ENCODE results near the gene CES3.

CES3 gene, protein sequence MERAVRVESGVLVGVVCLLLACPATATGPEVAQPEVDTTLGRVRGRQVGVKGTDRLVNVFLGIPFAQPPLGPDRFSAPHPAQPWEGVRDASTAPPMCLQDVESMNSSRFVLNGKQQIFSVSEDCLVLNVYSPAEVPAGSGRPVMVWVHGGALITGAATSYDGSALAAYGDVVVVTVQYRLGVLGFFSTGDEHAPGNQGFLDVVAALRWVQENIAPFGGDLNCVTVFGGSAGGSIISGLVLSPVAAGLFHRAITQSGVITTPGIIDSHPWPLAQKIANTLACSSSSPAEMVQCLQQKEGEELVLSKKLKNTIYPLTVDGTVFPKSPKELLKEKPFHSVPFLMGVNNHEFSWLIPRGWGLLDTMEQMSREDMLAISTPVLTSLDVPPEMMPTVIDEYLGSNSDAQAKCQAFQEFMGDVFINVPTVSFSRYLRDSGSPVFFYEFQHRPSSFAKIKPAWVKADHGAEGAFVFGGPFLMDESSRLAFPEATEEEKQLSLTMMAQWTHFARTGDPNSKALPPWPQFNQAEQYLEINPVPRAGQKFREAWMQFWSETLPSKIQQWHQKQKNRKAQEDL

GRCh38 chr16:66961065-66961744 is at the start of gene CES3:
CES3 (plus strand) TSS chr16:66961266; CDS start chr16:66961308, 42 bp downstream.
- in situ Hi-C loops (cut with HindIII; ENCODE audit: low sequenced_read_pairs): no loop called here

GRCh38 chr16:66911801-66912200 is 49.3 kb upstream of the CES3 start:
- in situ Hi-C loops (cut with HindIII; ENCODE audit: low sequenced_read_pairs): no loop called here

DNA sequence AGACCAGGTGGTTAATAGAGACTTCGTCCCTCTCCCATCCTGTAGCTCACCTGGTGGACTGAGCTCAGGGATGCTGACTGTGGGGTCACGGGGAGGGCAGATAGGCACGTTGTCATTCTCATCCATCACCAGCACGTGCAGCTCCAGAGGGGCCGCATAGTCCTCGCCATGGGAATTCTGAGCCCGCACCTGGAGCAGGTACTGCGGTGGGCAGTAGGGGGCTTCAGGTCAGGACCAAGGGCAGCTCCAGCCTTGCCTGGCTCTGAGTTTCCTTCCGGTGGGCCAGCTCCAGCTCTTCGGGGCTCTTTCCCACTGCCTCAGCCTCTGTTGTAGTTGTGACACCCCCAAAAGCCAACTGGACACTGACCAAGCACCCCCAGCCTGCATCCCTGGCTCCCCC is 48.0 kb upstream of the CES3 start:
- in situ Hi-C loops (cut with HindIII; ENCODE audit: low sequenced_read_pairs): no loop called here

DNA sequence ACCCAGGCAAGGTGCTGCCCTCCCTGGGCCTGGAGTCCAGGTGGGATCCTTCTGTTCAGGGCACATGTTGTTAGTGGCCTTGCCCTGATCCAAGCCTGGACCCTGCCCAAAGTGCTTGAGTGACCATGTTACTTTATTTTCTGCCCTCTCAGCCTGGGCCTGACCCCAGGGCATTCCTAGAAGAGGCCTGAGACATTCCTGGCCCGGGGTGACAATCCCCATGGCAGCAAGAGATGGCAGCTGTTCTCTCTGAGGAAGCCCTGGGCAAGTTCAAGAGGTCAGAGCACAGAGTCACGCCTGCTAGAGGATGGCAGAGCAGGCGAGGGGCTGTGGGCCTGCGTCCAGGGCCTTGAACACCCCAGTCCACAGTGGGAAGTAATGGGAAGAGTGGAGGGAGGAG is 47.4 kb upstream of the CES3 start:
- in situ Hi-C loops (cut with HindIII; ENCODE audit: low sequenced_read_pairs): no loop called here

DNA sequence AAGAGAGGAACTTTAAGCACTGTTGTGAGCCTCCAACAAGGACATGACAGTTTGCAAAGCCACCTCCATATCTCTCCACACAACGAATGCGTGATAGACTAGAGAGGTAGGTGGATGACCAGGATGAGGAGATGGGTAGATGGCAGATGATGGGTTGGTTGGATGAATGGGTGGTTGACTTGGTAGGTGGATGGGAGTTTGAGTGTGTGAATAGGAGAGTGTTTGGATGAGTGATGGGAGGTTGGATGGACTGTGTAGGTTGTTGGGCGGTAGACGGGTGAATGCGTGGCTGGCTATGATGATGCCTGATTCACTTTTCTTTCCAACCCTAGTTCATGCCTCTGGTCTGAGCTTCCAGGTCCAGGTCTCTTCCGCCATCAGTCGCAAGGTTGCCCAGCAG is 46.5 kb upstream of the CES3 start:
- in situ Hi-C loops (cut with HindIII; ENCODE audit: low sequenced_read_pairs): no loop called here

DNA sequence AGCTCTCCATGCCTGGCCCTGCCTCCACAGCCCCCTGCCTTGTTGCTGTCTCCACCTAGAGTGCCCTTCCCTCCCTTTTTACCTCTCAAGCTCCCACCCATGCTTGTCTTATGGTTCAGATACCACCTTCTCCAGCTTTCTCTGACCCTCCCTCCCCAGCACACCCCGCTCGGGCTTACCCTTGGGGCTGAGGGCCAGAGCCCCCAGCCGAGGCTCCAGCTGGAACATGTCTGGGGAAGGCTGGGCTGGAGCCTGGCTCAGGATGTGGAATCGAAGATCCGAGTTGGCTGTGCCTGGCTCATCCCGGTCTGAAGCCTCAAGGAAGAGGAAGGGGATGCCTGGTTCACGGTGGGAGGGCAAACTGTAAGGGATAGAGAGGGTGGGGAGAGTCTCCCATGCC is 46.0 kb upstream of the CES3 start:
- in situ Hi-C loops (cut with HindIII; ENCODE audit: low sequenced_read_pairs): no loop called here

- in situ Hi-C loops (cut with HindIII; ENCODE audit: low sequenced_read_pairs): no loop called here
Observed at GRCh38 chr16:66916518-66916917, 44.5 kb upstream of the CES3 start.

- in situ Hi-C loops (cut with HindIII; ENCODE audit: low sequenced_read_pairs): no loop called here
Observed at GRCh38 chr16:66917741-66918140, 43.3 kb upstream of the CES3 start.

DNA sequence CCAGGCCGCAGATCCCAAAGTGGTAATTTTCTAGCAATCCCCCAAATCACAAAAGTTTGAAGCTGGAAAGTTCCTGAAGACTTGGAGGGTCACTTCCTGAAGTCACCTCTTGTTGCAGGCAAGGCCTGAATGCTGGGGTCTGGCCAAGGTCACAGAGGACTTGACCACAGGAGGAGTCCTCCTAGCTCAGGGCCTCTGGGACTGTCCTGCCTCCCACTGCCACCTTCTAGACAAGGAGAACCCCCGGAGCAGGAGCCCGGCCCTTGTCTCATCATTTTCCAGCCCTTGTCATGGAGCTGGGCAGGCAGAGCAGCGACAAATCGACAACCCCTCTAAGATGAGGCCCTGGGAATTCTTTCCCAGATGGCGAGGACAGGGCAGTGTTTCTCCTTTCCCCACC is 42.7 kb upstream of the CES3 start:
- in situ Hi-C loops (cut with HindIII; ENCODE audit: low sequenced_read_pairs): no loop called here

GRCh38 chr16:66918803-66919568 is 42.1 kb upstream of the CES3 start, which contains the start of gene CDH16:
CDH16 (minus strand) TSS chr16:66918885; CDS start chr16:66918065, 820 bp downstream.
- in situ Hi-C loops (cut with HindIII; ENCODE audit: low sequenced_read_pairs): no loop called here

DNA sequence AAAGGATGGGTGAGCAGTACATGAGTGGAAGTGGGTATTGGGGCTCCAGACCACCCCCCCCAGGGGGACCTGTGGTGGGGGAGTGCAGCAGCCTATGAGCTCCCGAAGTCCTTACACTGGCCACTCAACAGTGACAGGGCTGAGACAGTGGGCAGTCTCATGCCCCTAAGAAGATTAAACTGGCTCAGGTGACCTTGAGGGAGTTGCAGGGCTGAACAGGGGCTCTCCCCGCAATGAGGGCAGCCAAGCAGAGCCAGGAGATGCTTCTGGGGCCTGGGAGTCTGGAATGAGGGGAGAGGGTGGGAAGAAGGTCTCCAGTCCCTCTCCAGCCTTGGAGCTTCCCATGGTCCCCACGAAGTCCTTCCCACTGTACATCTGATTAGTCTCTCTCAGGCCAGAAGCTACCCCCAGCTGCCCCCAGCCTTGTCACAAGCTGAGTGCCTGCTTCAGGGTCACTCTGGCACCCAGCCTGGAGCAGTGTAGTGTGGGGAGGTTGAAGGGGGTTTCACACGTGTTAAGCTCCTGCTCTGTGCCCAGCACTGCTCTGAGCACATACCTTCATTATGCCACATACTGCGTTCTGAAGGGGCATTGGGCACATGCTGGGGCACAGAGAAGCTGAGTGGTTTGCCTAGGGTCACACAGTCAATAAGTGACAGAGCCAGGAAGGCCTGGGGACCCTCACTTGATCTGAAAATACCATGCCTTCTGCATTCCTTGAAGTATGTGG is 41.3 kb upstream of the CES3 start:
- in situ Hi-C loops (cut with HindIII; ENCODE audit: low sequenced_read_pairs): no loop called here

GRCh38 chr16:66920299-66920590 is 40.8 kb upstream of the CES3 start:
- in situ Hi-C loops (cut with HindIII; ENCODE audit: low sequenced_read_pairs): no loop called here

GRCh38 chr16:66920924-66921680 is 40.0 kb upstream of the CES3 start:
- in situ Hi-C loops (cut with HindIII; ENCODE audit: low sequenced_read_pairs): no loop called here

GRCh38 chr16:66921729-66922450 is 39.2 kb upstream of the CES3 start:
- in situ Hi-C loops (cut with HindIII; ENCODE audit: low sequenced_read_pairs): no loop called here

DNA sequence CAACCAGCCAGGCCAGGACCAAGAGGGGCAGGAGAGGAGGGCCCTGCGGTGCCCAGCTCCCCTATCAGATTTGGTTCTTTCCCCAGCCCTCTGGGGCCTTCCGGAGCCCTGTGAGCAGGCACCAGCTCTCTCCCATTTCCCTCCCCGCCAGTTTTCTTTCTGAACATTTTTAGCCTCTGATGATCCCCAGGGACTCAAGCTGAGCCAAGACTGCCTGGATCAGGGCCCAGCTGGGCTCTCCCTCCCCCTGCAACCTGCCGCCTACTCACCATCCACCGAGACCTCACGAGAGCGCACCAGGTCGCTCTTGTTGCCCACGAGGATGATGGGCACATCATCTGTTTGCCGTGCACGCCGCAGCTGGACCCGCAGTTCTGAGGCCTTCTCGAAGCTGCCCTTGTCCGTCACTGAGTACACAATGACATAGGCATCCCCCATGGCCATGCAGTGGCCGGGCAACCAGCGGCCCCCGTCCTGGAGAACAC is 37.8 kb upstream of the CES3 start:
- in situ Hi-C loops (cut with HindIII; ENCODE audit: low sequenced_read_pairs): no loop called here

DNA sequence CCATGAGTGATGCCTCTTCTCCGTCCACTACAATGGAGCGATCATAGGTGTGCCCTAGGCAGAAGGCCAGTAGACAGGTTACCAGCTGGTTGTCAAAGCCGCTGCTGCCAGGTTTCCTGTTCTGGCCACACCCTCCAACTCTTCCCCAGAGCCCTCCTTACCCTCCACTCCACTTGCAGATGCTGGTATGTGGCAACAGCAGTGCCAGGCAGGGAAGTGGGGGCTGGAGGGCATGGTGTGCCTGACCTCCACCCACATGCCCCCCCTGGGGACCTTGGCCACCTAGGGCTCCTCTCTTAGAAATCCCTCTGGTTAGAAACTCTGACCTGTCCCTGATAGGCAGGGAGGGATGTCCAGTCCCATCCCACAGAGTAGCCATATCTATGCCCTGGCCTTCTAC is 37.2 kb upstream of the CES3 start:
- in situ Hi-C loops (cut with HindIII; ENCODE audit: low sequenced_read_pairs): no loop called here

GRCh38 chr16:66924527-66925321 is 36.3 kb upstream of the CES3 start:
- in situ Hi-C loops (cut with HindIII; ENCODE audit: low sequenced_read_pairs): no loop called here

DNA sequence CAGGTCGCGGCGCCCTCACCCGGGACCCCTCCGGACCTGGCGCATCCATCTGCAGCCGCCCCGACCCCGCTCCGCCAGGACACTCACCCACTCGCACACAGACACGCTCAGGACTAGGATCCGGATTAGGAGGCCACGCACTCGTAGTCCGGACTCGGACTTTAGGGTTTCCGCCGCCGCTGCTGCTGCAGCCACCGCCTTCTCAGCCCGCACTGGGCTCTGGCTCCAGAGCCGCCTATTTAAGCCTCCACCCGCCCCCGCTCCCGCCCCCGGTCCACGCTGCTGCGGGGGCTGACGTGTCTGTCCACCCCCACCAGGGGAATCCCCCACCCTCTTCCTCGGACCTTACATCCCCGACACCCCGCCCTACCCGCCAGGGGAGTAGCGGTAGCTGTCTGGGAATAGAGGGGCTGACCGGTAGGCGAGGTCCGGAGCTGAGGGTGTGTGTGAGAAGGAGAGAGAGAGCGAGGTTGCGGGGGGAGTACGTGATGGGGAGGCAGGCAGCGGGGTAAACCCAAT is 35.7 kb upstream of the CES3 start, which contains the start of gene RRAD:
TSS of gene RRAD (minus strand) at position 214 of the 519 bp plus-strand sequence. CDS start 356 bp downstream, outside the sequence.
- in situ Hi-C loops (cut with HindIII; ENCODE audit: low sequenced_read_pairs): no loop called here

All from DLD1 (cell line).